SH-SY5Y (cell line): Measurements from ENCODE around the gene CSHL1.
"Not testable (repeated sequence)": the region's sequence is repeated elsewhere in the genome, so short reads cannot be mapped to it uniquely, and the experiment has no call there.

Source experiments
- GATA2 ChIP-seq: IDR thresholded peaks from 2 replicates; pipeline ENCODE4 v1.6.1; 2011; ENCODE audit warnings: mild to moderate bottlenecking, low read depth, low read length
- GATA3 ChIP-seq: IDR thresholded peaks from 2 replicates; pipeline ENCODE4 v1.6.1; 2011; ENCODE audit warnings: low read depth, mild to moderate bottlenecking, low read length, moderate library complexity

Gene CSHL1

GRCh38 chr17:63911657-63912100 is 621 bp upstream of the CSHL1 start:
- TF ChIP-seq GATA3 (no peak), GATA2 (no peak)

- no peak for TF ChIP-seq GATA2
- TF ChIP-seq GATA3: no peak
Observed at GRCh38 chr17:63910096-63910495, 962 bp downstream of the CSHL1 start.

- not testable (repeated sequence) for TF ChIP-seq GATA2, GATA3
Observed at GRCh38 chr17:63896524-63897354, 14.3 kb downstream of the CSHL1 start, which contains the start of gene CSH1. Gene CSH1 (minus strand): TSS chr17:63896574. CDS start chr17:63896511, 63 bp downstream.

- TF ChIP-seq GATA2 (no peak), GATA3 (no peak)
Observed at GRCh38 chr17:63881935-63882601, 29.0 kb downstream of the CSHL1 start, which contains the start of gene GH2. Gene GH2 (minus strand): TSS chr17:63881944. CDS start chr17:63881801, 143 bp downstream.

- TF ChIP-seq GATA3: no peak
- no peak for TF ChIP-seq GATA2
Observed at GRCh38 chr17:63880706-63881105, 30.4 kb downstream of the CSHL1 start.

- not testable (repeated sequence) for TF ChIP-seq GATA3, GATA2
Observed at GRCh38 chr17:63873577-63873976, 37.5 kb downstream of the CSHL1 start, which contains the start of gene CSH2. Gene CSH2 (minus strand): TSS chr17:63873677. CDS start chr17:63873614, 63 bp downstream.
